HEK293 (cell line): Measurements from ENCODE around the gene BRD3.

Experiments
- CTCF ChIA-PET: fragments of 350-600 bp; formaldehyde crosslinking; extraction: SDS; loops from one replicate; lab custom pipeline; 2021; ENCODE audit warnings: antibody characterized with exemption; lab: Yijun Ruan, JAX
- POLR2A ChIA-PET: fragments of 300-600 bp; formaldehyde crosslinking; extraction: SDS; loops from one replicate; lab custom pipeline; 2020; ENCODE audit warnings: antibody characterized with exemption, inconsistent platforms; lab: Yijun Ruan, JAX
- H3K27ac ChIP-seq: fragments of 200-500 bp; sonication (Bioruptor generic); 2 replicates; pipeline ENCODE4 v1.5.1; 2014; ENCODE audit warnings: low read depth, low read length, control low read depth, inconsistent platforms; ENCODE audit errors: extremely low read depth
- H3K36me3 ChIP-seq, 2 experiments: fragments of 200-500 bp in 1 of 2; sonication (Bioruptor generic) in 1 of 2; 1 replicate in 1 of 2; 2 replicates in 1 of 2; pipeline ENCODE4 v1.5.1; 2014 to 2017; ENCODE audit warnings: inconsistent platforms in 2 of 2, low read length in 2 of 2; ENCODE audit not compliant: control insufficient read depth in 2 of 2, insufficient read depth in 1 of 2
- H3K4me1 ChIP-seq: fragments of 200-500 bp; sonication (Bioruptor generic); 2 replicates; pipeline ENCODE4 v1.5.1; 2014; ENCODE audit warnings: mild to moderate bottlenecking, low read length, inconsistent platforms; ENCODE audit not compliant: control insufficient read depth, insufficient read depth
- H3K4me3 ChIP-seq: 2 replicates; pipeline ENCODE4 v1.5.1; 2011; ENCODE audit warnings: low read depth, mild to moderate bottlenecking, control low read depth, low read length, moderate library complexity
- H3K9me3 ChIP-seq: fragments of 200-500 bp; sonication (Bioruptor generic); 2 replicates; pipeline ENCODE4 v1.5.1; 2014; ENCODE audit warnings: low read depth, low read length, inconsistent platforms; ENCODE audit not compliant: control insufficient read depth, insufficient read depth
- GLI4 ChIP-seq: fragments of 450-650 bp; formaldehyde crosslinking; IDR thresholded peaks from 2 replicates; pipeline ENCODE4 v1.5.1; 2016; ENCODE audit warnings: missing biosample characterization, missing genetic modification characterization
- HIC1 ChIP-seq: fragments of 450-650 bp; formaldehyde crosslinking; IDR thresholded peaks from 2 replicates; pipeline ENCODE4 v1.5.1; 2016; ENCODE audit warnings: missing biosample characterization, missing genetic modification characterization
- HOXA7 ChIP-seq: sonication (generic); formaldehyde crosslinking; IDR thresholded peaks from 2 replicates; pipeline ENCODE4 v1.8.1; 2022; ENCODE audit warnings: missing genetic modification reagents, borderline replicate concordance
- KLF8 ChIP-seq: fragments of 450-650 bp; formaldehyde crosslinking; IDR thresholded peaks from 2 replicates; pipeline ENCODE4 v1.5.1; 2016; ENCODE audit warnings: missing biosample characterization, missing genetic modification characterization
- MEIS1 ChIP-seq: sonication (generic); formaldehyde crosslinking; IDR thresholded peaks from 2 replicates; pipeline ENCODE4 v1.8.1; 2022; ENCODE audit warnings: missing genetic modification reagents, mild to moderate bottlenecking, borderline replicate concordance
- OSR2 ChIP-seq: fragments of 450-650 bp; formaldehyde crosslinking; IDR thresholded peaks from 2 replicates; pipeline ENCODE4 v1.5.1; 2016; ENCODE audit warnings: missing biosample characterization, missing genetic modification characterization
- PRDM1 ChIP-seq: fragments of 450-650 bp; formaldehyde crosslinking; IDR thresholded peaks from 2 replicates; pipeline ENCODE4; 2016; ENCODE audit warnings: missing biosample characterization, missing genetic modification characterization
- WT1 ChIP-seq: fragments of 450-650 bp; formaldehyde crosslinking; IDR thresholded peaks from 2 replicates; pipeline ENCODE4 v1.5.1; 2016; ENCODE audit warnings: missing biosample characterization, missing genetic modification characterization
- YY2 ChIP-seq: fragments of 450-650 bp; formaldehyde crosslinking; IDR thresholded peaks from 2 replicates; pipeline ENCODE4 v1.5.1; 2016; ENCODE audit warnings: missing biosample characterization, missing genetic modification characterization
- ZBTB26 ChIP-seq: fragments of 450-650 bp; formaldehyde crosslinking; optimal IDR thresholded peaks from 2 replicates; pipeline ENCODE3; 2016; ENCODE audit warnings: missing biosample characterization, mild to moderate bottlenecking, missing genetic modification characterization
- ZBTB48 ChIP-seq: fragments of 450-650 bp; formaldehyde crosslinking; IDR thresholded peaks from 2 replicates; pipeline ENCODE4 v1.5.1; 2016; ENCODE audit warnings: missing biosample characterization, missing genetic modification characterization
- ZFP3 ChIP-seq: fragments of 450-650 bp; formaldehyde crosslinking; IDR thresholded peaks from 2 replicates; pipeline ENCODE4 v1.5.1; 2016; ENCODE audit warnings: low read depth, missing biosample characterization, missing genetic modification characterization
- ZFP41 ChIP-seq: fragments of 450-650 bp; formaldehyde crosslinking; IDR thresholded peaks from 2 replicates; pipeline ENCODE4 v1.5.1; 2016; ENCODE audit warnings: missing biosample characterization, missing genetic modification characterization, borderline replicate concordance
- ZNF155 ChIP-seq: fragments of 450-650 bp; formaldehyde crosslinking; IDR thresholded peaks from 2 replicates; pipeline ENCODE4 v1.5.1; 2016; ENCODE audit warnings: missing biosample characterization, missing genetic modification characterization
- ZNF175 ChIP-seq: fragments of 450-650 bp; formaldehyde crosslinking; IDR thresholded peaks from 2 replicates; pipeline ENCODE4 v1.5.1; 2016; ENCODE audit warnings: missing biosample characterization, missing genetic modification characterization
- ZNF626 ChIP-seq: fragments of 450-650 bp; sonication (Bioruptor Pico); formaldehyde crosslinking; IDR thresholded peaks from 2 replicates; pipeline ENCODE4 v1.5.1; 2018; ENCODE audit warnings: missing biosample characterization, missing genetic modification characterization, inconsistent platforms
- ZNF701 ChIP-seq: fragments of 450-650 bp; formaldehyde crosslinking; IDR thresholded peaks from 2 replicates; pipeline ENCODE4 v1.5.1; 2016; ENCODE audit warnings: missing biosample characterization, missing genetic modification characterization
- ZNF707 ChIP-seq: fragments of 450-650 bp; formaldehyde crosslinking; IDR thresholded peaks from 2 replicates; pipeline ENCODE4 v1.5.1; 2016; ENCODE audit warnings: missing biosample characterization, missing genetic modification characterization
- TF ChIP-seq, protein P1 (sequence below): fragments of 450-650 bp; formaldehyde crosslinking; IDR thresholded peaks from 2 replicates; pipeline ENCODE4 v1.5.1; 2016; ENCODE audit warnings: missing biosample characterization, missing genetic modification characterization, low read depth
- TF ChIP-seq, protein P2 (sequence below): fragments of 450-650 bp; formaldehyde crosslinking; IDR thresholded peaks from 2 replicates; pipeline ENCODE4 v1.5.1; 2016; ENCODE audit warnings: missing biosample characterization, missing genetic modification characterization, borderline replicate concordance
- TF ChIP-seq, protein P3 (sequence below): fragments of 450-650 bp; formaldehyde crosslinking; IDR thresholded peaks from 2 replicates; pipeline ENCODE4 v1.5.1; 2016; ENCODE audit warnings: missing biosample characterization, missing genetic modification characterization

BRD3 gene

GRCh38 chr9:134045841-134046544 lies 21.8 kb downstream of the BRD3 start:
- TF ChIP-seq ZNF175 (tag by site-specific recombination): no peak
- TF ChIP-seq ZNF701 (tag by site-specific recombination): no peak
- no peak for TF ChIP-seq ZBTB48 (tag by site-specific recombination)
- no peak for TF ChIP-seq MEIS1 (CRISPR knock-in tag)
- TF ChIP-seq, protein P1, sequence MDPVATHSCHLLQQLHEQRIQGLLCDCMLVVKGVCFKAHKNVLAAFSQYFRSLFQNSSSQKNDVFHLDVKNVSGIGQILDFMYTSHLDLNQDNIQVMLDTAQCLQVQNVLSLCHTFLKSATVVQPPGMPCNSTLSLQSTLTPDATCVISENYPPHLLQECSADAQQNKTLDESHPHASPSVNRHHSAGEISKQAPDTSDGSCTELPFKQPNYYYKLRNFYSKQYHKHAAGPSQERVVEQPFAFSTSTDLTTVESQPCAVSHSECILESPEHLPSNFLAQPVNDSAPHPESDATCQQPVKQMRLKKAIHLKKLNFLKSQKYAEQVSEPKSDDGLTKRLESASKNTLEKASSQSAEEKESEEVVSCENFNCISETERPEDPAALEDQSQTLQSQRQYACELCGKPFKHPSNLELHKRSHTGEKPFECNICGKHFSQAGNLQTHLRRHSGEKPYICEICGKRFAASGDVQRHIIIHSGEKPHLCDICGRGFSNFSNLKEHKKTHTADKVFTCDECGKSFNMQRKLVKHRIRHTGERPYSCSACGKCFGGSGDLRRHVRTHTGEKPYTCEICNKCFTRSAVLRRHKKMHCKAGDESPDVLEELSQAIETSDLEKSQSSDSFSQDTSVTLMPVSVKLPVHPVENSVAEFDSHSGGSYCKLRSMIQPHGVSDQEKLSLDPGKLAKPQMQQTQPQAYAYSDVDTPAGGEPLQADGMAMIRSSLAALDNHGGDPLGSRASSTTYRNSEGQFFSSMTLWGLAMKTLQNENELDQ (tag by site-specific recombination): no peak
- TF ChIP-seq ZFP3 (tag by site-specific recombination): no peak
- TF ChIP-seq ZBTB26 (tag by site-specific recombination): no peak
- TF ChIP-seq WT1 (tag by site-specific recombination): no peak
- no peak for TF ChIP-seq HOXA7
- no peak for TF ChIP-seq ZFP41 (tag by site-specific recombination)
- no peak for TF ChIP-seq KLF8 (tag by site-specific recombination)
- TF ChIP-seq HIC1 (tag by site-specific recombination): no peak
- TF ChIP-seq ZNF707 (tag by site-specific recombination): no peak
- TF ChIP-seq ZNF155 (tag by site-specific recombination): no peak
- TF ChIP-seq OSR2 (tag by site-specific recombination): no peak
- H3K4me1 ChIP-seq: no peaks in the 10 kb centered on the region
- ChIA-PET POLR2A (no interaction called here), CTCF (no interaction called here)
- peaks cover 0 to 95% of the 10 kb centered on the region in 2 experiments; a peak in 2 of 3 replicates for H3K36me3 ChIP-seq
- no peaks in the 10 kb centered on the region for H3K9me3 ChIP-seq
- H3K27ac ChIP-seq: no peak overlapping the region
- no peak overlapping the region for H3K4me3 ChIP-seq

DNA sequence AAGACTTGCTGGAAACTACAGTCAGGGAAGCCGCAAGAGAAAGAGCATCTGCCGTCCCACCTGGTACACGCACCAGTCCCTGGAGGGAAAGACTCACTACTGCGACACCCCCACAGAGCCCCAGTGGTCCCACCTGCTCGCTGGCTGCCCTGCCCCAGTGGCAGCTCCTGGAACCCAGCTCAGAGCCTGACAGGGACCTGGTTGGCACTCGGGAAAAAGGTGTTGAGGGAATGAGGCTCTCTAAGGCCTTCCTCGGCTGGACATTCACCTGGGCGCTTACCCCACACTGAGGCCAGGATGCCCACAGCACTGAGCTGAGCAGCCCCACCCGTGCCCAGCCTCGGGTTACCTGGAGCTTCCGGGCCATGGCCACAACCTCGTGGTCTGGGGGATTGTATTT lies 22.9 kb downstream of the BRD3 start:
- ChIA-PET CTCF (interaction anchor here (0.5 kb wide), 1 partner anchor 22 kb away, joined by 3 read pairs; no protein-coding TSS in a partner anchor), POLR2A (no interaction called here)
- H3K9me3 ChIP-seq: no peaks in the 10 kb centered on the region
- H3K27ac ChIP-seq: no peak overlapping the region
- TF ChIP-seq PRDM1 (tag by site-specific recombination) (no peak), ZNF626 (tag by site-specific recombination) (no peak), GLI4 (tag by site-specific recombination) (no peak), YY2 (tag by site-specific recombination) (no peak)
- TF ChIP-seq, protein P2, sequence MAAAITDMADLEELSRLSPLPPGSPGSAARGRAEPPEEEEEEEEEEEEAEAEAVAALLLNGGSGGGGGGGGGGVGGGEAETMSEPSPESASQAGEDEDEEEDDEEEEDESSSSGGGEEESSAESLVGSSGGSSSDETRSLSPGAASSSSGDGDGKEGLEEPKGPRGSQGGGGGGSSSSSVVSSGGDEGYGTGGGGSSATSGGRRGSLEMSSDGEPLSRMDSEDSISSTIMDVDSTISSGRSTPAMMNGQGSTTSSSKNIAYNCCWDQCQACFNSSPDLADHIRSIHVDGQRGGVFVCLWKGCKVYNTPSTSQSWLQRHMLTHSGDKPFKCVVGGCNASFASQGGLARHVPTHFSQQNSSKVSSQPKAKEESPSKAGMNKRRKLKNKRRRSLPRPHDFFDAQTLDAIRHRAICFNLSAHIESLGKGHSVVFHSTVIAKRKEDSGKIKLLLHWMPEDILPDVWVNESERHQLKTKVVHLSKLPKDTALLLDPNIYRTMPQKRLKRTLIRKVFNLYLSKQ (tag by site-specific recombination): no peak
- TF ChIP-seq, protein P3, sequence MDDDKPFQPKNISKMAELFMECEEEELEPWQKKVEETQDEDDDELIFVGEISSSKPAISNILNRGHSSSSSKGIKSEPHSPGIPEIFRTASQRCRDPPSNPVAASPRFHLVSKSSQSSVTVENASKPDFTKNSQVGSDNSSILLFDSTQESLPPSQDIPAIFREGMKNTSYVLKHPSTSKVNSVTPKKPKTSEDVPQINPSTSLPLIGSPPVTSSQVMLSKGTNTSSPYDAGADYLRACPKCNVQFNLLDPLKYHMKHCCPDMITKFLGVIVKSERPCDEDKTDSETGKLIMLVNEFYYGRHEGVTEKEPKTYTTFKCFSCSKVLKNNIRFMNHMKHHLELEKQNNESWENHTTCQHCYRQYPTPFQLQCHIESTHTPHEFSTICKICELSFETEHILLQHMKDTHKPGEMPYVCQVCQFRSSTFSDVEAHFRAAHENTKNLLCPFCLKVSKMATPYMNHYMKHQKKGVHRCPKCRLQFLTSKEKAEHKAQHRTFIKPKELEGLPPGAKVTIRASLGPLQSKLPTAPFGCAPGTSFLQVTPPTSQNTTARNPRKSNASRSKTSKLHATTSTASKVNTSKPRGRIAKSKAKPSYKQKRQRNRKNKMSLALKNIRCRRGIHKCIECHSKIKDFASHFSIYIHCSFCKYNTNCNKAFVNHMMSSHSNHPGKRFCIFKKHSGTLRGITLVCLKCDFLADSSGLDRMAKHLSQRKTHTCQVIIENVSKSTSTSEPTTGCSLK: no peak
- peaks cover 2 to 95% of the 10 kb centered on the region in 2 experiments for H3K36me3 ChIP-seq
- H3K4me3 ChIP-seq: no peak overlapping the region
- no peaks in the 10 kb centered on the region for H3K4me1 ChIP-seq
